K562 (cell line): ENCODE results near the gene ZNF74. TPM values are rescaled to one million over a fixed set of nuclear protein-coding genes. Genes with fewer than 3 reads are reported as not detected.

Experiments
- ADNP ChIP-seq: fragments of 200-800 bp; sonication (Bioruptor generic); IDR thresholded peaks from 2 replicates; pipeline ENCODE4 v1.6.1; 2016; ENCODE audit warnings: missing genetic modification characterization, missing compliant biosample characterization
- ASH1L ChIP-seq: fragments of 450-650 bp; IDR thresholded peaks from 2 replicates; pipeline ENCODE4 v1.6.1; 2018; ENCODE audit warnings: borderline replicate concordance, mild to moderate bottlenecking, low read depth; ENCODE audit not compliant: partially characterized antibody
- ATF1 ChIP-seq, 2 experiments: fragments of 450-650 bp in 1 of 2; IDR thresholded peaks; 2 replicates each; pipeline ENCODE4 v1.6.1; 2016; ENCODE audit warnings: missing compliant biosample characterization in 1 of 2, missing genetic modification characterization in 1 of 2
- BRD4 ChIP-seq: fragments of 200-600 bp; sonication (generic); IDR thresholded peaks from 2 replicates; pipeline ENCODE4 v1.6.1; 2017; ENCODE audit warnings: inconsistent platforms
- DNMT1 ChIP-seq: fragments of 450-650 bp; IDR thresholded peaks from 2 replicates; pipeline ENCODE4 v1.6.1; 2016; ENCODE audit warnings: antibody characterized with exemption, mild to moderate bottlenecking
- ID3 ChIP-seq, 2 experiments: fragments of 250-450 bp in 1 of 2; fragments of 450-650 bp in 1 of 2; sonication (Bioruptor Pico) in 1 of 2; IDR thresholded peaks; 2 replicates each; pipeline versions ENCODE4 v1.6.1 to v1.8.0; 2016 to 2021; ENCODE audit warnings: mild to moderate bottlenecking in 2 of 2, moderate library complexity in 2 of 2, missing compliant biosample characterization in 1 of 2, missing genetic modification characterization in 1 of 2
- MCM5 ChIP-seq: fragments of 450-650 bp; IDR thresholded peaks from 2 replicates; pipeline ENCODE4 v1.6.1; 2016; ENCODE audit warnings: low read depth
- NFE2 ChIP-seq: IDR thresholded peaks from 2 replicates; pipeline ENCODE4 v1.6.1; 2014; ENCODE audit warnings: antibody characterized with exemption, low read depth
- OTX1 ChIP-seq: fragments of 450-650 bp; formaldehyde crosslinking; IDR thresholded peaks from 2 replicates; pipeline ENCODE4 v1.4.0; 2022; ENCODE audit warnings: mild to moderate bottlenecking
- RBM14 ChIP-seq: fragments of 200-400 bp; formaldehyde crosslinking; IDR thresholded peaks from 2 replicates; pipeline ENCODE4 v1.6.1; 2018; ENCODE audit warnings: low read depth, mild to moderate bottlenecking, low read length, moderate library complexity, borderline replicate concordance; ENCODE audit not compliant: insufficient read depth
- RHOXF2B ChIP-seq: fragments of 250-450 bp; sonication (Bioruptor Pico); conservative IDR thresholded peaks from 2 replicates; pipeline ENCODE4 v1.5.1; 2021
- TAF1 ChIP-seq: IDR thresholded peaks from 2 replicates; pipeline ENCODE4 v1.6.1; 2011; ENCODE audit warnings: mild to moderate bottlenecking, low read length, moderate library complexity; ENCODE audit not compliant: insufficient read depth, control insufficient read depth, severe bottlenecking; ENCODE audit errors: extremely low read depth
- THAP7 ChIP-seq: fragments of 250-450 bp; sonication (Bioruptor Pico); IDR thresholded peaks from 2 replicates; pipeline ENCODE4 v1.5.0; 2021
- ZC3H8 ChIP-seq: fragments of 450-650 bp; IDR thresholded peaks from 2 replicates; pipeline ENCODE4 v1.6.1; 2017
- ZNF140 ChIP-seq: fragments of 250-450 bp; sonication (Bioruptor Pico); IDR thresholded peaks from 2 replicates; pipeline ENCODE4 v1.8.0; 2021; ENCODE audit warnings: moderate library complexity, mild to moderate bottlenecking, inconsistent platforms
- ZNF253 ChIP-seq: fragments of 250-450 bp; sonication (Bioruptor Pico); conservative IDR thresholded peaks from 2 replicates; pipeline ENCODE4 v1.6.1; 2021; ENCODE audit warnings: mild to moderate bottlenecking
- ZNF263 ChIP-seq: sonication (generic); formaldehyde crosslinking; IDR thresholded peaks from 2 replicates; pipeline ENCODE4 v1.8.0; 2022; ENCODE audit warnings: mild to moderate bottlenecking, missing genetic modification reagents, borderline replicate concordance
- ZNF316 ChIP-seq: fragments of 450-650 bp; IDR thresholded peaks from 2 replicates; pipeline ENCODE4 v1.6.1; 2016
- ZSCAN29 ChIP-seq: fragments of 450-650 bp; IDR thresholded peaks from 2 replicates; pipeline ENCODE4 v1.6.1; 2017
- ZZZ3 ChIP-seq: fragments of 450-650 bp; IDR thresholded peaks from 2 replicates; pipeline ENCODE4 v1.6.1; 2016; ENCODE audit warnings: antibody characterized with exemption, mild to moderate bottlenecking, moderate library complexity
- polyA plus RNA-seq, 8 experiments: library from polyadenylated mRNA; depleted of rRNA in 4 of 8; stranded (reverse) in 5 of 8; unstranded in 3 of 8; fragments of >200 nt; fragmentation: Nextera tagmentation in 2 of 8; fragmentation: Illumina TruSeq in 1 of 8; extraction: Ambion mirVana in 2 of 8; extraction: Trizol in 1 of 8; gene quantifications; 2 replicates each; pipeline versions ENCODE4 v1.2.1 to v1.2.3, GENCODE V29; 2011 to 2014; ENCODE audit warnings: inconsistent platforms in 1 of 8, missing spikeins in 1 of 8
- total RNA-seq, 7 experiments: library from RNA; depleted of rRNA in 6 of 7; stranded (reverse); fragments of >200 nt in 6 of 7; fragmentation: Illumina TruSeq in 2 of 7; extraction: Trizol in 2 of 7; gene quantifications; 2 replicates each; pipeline versions ENCODE4 v1.2.1 to v1.2.3, GENCODE V29; 2011 to 2021; ENCODE audit warnings: low replicate concordance in 1 of 7
- TF ChIP-seq, protein P1 (sequence below), 2 experiments: fragments of 150-350 bp in 1 of 2; IDR thresholded peaks; 2 replicates each; pipeline ENCODE4 v1.6.1; 2012 to 2016; ENCODE audit warnings: low read depth in 2 of 2, low read length in 2 of 2, mild to moderate bottlenecking in 1 of 2, moderate library complexity in 1 of 2
- TF ChIP-seq, protein P2 (sequence below): fragments of 450-650 bp; IDR thresholded peaks from 2 replicates; pipeline ENCODE4 v1.7.0; 2016; ENCODE audit warnings: borderline replicate concordance

The ZNF74 gene
- total and polyA plus RNA-seq, 9 of the 15 experiments (the other 6 are each of a cell fraction or from before 2014, with no cell fraction given): 2.4 to 53.5 (median 31.5) TPM

- TF ChIP-seq ZC3H8: no peak
- TF ChIP-seq ZNF263 (CRISPR knock-in tag): peak; percentile 54; the same call in 1 of the 2 replicates
- TF ChIP-seq, protein P1, sequence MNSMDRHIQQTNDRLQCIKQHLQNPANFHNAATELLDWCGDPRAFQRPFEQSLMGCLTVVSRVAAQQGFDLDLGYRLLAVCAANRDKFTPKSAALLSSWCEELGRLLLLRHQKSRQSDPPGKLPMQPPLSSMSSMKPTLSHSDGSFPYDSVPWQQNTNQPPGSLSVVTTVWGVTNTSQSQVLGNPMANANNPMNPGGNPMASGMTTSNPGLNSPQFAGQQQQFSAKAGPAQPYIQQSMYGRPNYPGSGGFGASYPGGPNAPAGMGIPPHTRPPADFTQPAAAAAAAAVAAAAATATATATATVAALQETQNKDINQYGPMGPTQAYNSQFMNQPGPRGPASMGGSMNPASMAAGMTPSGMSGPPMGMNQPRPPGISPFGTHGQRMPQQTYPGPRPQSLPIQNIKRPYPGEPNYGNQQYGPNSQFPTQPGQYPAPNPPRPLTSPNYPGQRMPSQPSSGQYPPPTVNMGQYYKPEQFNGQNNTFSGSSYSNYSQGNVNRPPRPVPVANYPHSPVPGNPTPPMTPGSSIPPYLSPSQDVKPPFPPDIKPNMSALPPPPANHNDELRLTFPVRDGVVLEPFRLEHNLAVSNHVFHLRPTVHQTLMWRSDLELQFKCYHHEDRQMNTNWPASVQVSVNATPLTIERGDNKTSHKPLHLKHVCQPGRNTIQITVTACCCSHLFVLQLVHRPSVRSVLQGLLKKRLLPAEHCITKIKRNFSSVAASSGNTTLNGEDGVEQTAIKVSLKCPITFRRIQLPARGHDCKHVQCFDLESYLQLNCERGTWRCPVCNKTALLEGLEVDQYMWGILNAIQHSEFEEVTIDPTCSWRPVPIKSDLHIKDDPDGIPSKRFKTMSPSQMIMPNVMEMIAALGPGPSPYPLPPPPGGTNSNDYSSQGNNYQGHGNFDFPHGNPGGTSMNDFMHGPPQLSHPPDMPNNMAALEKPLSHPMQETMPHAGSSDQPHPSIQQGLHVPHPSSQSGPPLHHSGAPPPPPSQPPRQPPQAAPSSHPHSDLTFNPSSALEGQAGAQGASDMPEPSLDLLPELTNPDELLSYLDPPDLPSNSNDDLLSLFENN (IDR thresholded peaks at IDR 0.05; ENCODE audit: low read depth in 2 of 2, low read length in 2 of 2): 0 out of 4 replicates have a peak, but pooled peaks of 1 of the 2 experiments have one; percentile 7
- no peak for TF ChIP-seq ZSCAN29
- no peak for TF ChIP-seq ZNF140 (CRISPR knock-in tag)
- peak; percentile 1; the same call in 1 of the 2 replicates for TF ChIP-seq RBM14
- 0 out of 2 replicates have a peak, but pooled peaks have one; percentile 55 for TF ChIP-seq THAP7 (CRISPR knock-in tag)
- peak; percentile 58 for TF ChIP-seq ZNF316
- TF ChIP-seq, protein P2, sequence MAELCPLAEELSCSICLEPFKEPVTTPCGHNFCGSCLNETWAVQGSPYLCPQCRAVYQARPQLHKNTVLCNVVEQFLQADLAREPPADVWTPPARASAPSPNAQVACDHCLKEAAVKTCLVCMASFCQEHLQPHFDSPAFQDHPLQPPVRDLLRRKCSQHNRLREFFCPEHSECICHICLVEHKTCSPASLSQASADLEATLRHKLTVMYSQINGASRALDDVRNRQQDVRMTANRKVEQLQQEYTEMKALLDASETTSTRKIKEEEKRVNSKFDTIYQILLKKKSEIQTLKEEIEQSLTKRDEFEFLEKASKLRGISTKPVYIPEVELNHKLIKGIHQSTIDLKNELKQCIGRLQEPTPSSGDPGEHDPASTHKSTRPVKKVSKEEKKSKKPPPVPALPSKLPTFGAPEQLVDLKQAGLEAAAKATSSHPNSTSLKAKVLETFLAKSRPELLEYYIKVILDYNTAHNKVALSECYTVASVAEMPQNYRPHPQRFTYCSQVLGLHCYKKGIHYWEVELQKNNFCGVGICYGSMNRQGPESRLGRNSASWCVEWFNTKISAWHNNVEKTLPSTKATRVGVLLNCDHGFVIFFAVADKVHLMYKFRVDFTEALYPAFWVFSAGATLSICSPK: no peak
- TF ChIP-seq ADNP (tag): no peak
- no peak for TF ChIP-seq NFE2
- no peak for TF ChIP-seq ID3 (CRISPR knock-in tag; IDR thresholded peaks at IDR 0.05)
- TF ChIP-seq ID3 (tag; IDR thresholded peaks at IDR 0.05): 0 out of 2 replicates have a peak, but pooled peaks have one; percentile 39
- no peak for TF ChIP-seq TAF1
- no peak for TF ChIP-seq BRD4
- no peak for TF ChIP-seq ZNF253 (CRISPR knock-in tag)
- no peak for TF ChIP-seq OTX1 (CRISPR knock-in tag)
- no peak for TF ChIP-seq DNMT1
- no peak for TF ChIP-seq ASH1L
- 0 out of 2 replicates have a peak, but pooled peaks have one; percentile 8 for TF ChIP-seq ATF1 (CRISPR knock-in tag; IDR thresholded peaks at IDR 0.05)
- no peak for TF ChIP-seq ATF1 (tag; IDR thresholded peaks at IDR 0.05)
- 0 out of 2 replicates have a peak, but pooled peaks have one; percentile 22 for TF ChIP-seq MCM5
- no peak for TF ChIP-seq ZZZ3
- 0 out of 2 replicates have a peak, but pooled peaks have one; percentile 29 for TF ChIP-seq RHOXF2B (CRISPR knock-in tag)
Measured at GRCh38 chr22:20436768-20437612, 43.0 kb downstream of the ZNF74 start (continued).
